Right cardiac atrium (tissue), 5 donors: ENCODE measurements around the gene NANOS2. TPM values are rescaled to one million over a fixed set of nuclear protein-coding genes. Genes with fewer than 3 reads are reported as not detected.
"Not testable (repeated sequence)": the region's sequence is repeated elsewhere in the genome, so short reads cannot be mapped to it uniquely, and the experiment has no call there.

Source experiments
- ATAC-seq, 2 donors: fragments of 200-7000 bp; cut with Tn5 transposase; one replicate each; pipeline versions ENCODE4 v1.8.0 to v1.9.1; 2020; ENCODE audit warnings: moderate library complexity in 2 of 2, mild to moderate bottlenecking in 1 of 2
- DNase-seq, 3 donors: peaks; one replicate each; pipeline ENCODE4 v3.0.0-alpha.2; 2020
- H3K27ac ChIP-seq: one replicate; pipeline ENCODE4 v1.5.1; 2013; ENCODE audit warnings: mild to moderate bottlenecking, low read length, control low read depth, moderate library complexity
- H3K27me3 ChIP-seq: one replicate; pipeline ENCODE4 v1.6.1; 2013; ENCODE audit not compliant: control insufficient read depth, insufficient read depth
- H3K4me1 ChIP-seq: one replicate; pipeline ENCODE4 v1.6.1; 2013; ENCODE audit warnings: low read length; ENCODE audit not compliant: control insufficient read depth, insufficient read depth
- H3K4me3 ChIP-seq: one replicate; pipeline ENCODE4 v1.5.1; 2013; ENCODE audit warnings: low read length, control low read depth
- H3K9me3 ChIP-seq: one replicate; pipeline ENCODE4 v1.6.1; 2013; ENCODE audit warnings: low read length; ENCODE audit not compliant: control insufficient read depth
- WGBS: extraction: QIAGEN DNeasy Blood & Tissue Kit; methylation state at CpG from one replicate; pipeline ENCODE4 v1.1.7; 2013; 5-methylcytosine and 5-hydroxymethylcytosine counted together
- intact Hi-C, 4 donors: fragments of 100-400 bp; cut with DNase I; formaldehyde crosslinking; loops; one replicate each; pipeline versions ENCODE4 v1.11.0 to v1.14.0; 2022 to 2023
- polyA plus RNA-seq: library from polyadenylated mRNA; stranded (reverse); fragments of 200-250 nt; gene quantifications from one replicate; pipeline ENCODE4 v1.2.3, GENCODE V29; 2013
- total RNA-seq, 4 donors: library from RNA; stranded (reverse); fragmentation: NEBNext Ultra II Directional; extraction: Animal tissue kit (Norgen Biotek cat#: 25700); gene quantifications; one replicate each; pipeline ENCODE4 v1.2.1, GENCODE V29; 2021
- donor health status: healthy with polysubstance abuse.
- donor health status: DM: no; HTN: yes; CAD: no.
- donor health status: DM: no; HTN: no; CAD: no.
- donor health status: DM: no; HTN: yes; CAD: no; lungs with severe emphysema.
- donor health status: DM: yes; HTN: yes; CAD: no.

NANOS2 gene
- total and polyA plus RNA-seq, 5 donors: not detected

GRCh38 chr19:45870798-45871197, 43.8 kb downstream of the NANOS2 start:
- DNase-seq: no peak

GRCh38 chr19:45867241-45867640, 47.3 kb downstream of the NANOS2 start:
- H3K27ac ChIP-seq, H3K4me3 ChIP-seq, ATAC-seq, intact Hi-C loops, H3K27me3 ChIP-seq, DNase-seq, H3K9me3 ChIP-seq, H3K4me1 ChIP-seq: not testable (repeated sequence)
- 65% methylated on average over 4 of the region's 4 CpGs for WGBS

More at GRCh38 chr19:45870798-45871197, 43.8 kb downstream of the NANOS2 start:
- Histone ChIP-seq H3K4me3 (no peak overlapping the region), H3K27me3 (no peaks in the 10 kb centered on the region), H3K4me1 (no peaks in the 10 kb centered on the region), H3K9me3 (no peaks in the 10 kb centered on the region), H3K27ac (no peak overlapping the region)
- WGBS: 84% methylated on average over 5 of the region's 5 CpGs
- ATAC-seq: no peak
- intact Hi-C loops: no loop called here

GRCh38 chr19:45866400-45867176, 48.0 kb downstream of the NANOS2 start:
- no peaks in the 10 kb centered on the region for H3K27me3 ChIP-seq
- intact Hi-C loops: no loop called here
- DNase-seq (no peak), ATAC-seq (no peak)
- WGBS: 59% methylated on average over 11 of the region's 11 CpGs
- H3K4me3 ChIP-seq: no peak overlapping the region
- H3K27ac ChIP-seq: no peak overlapping the region
- no peaks in the 10 kb centered on the region for H3K9me3 ChIP-seq
- no peaks in the 10 kb centered on the region for H3K4me1 ChIP-seq

- no peak for ATAC-seq
- no peak overlapping the region for H3K27ac ChIP-seq
- no peak overlapping the region for H3K4me3 ChIP-seq
- no peak for DNase-seq
- H3K4me1 ChIP-seq: no peaks in the 10 kb centered on the region
- intact Hi-C loops: no loop called here
- no peaks in the 10 kb centered on the region for H3K9me3 ChIP-seq
- 66% methylated on average over 9 of the region's 9 CpGs for WGBS
- no peaks in the 10 kb centered on the region for H3K27me3 ChIP-seq
Measured at GRCh38 chr19:45865269-45865948, 49.2 kb downstream of the NANOS2 start.

GRCh38 chr19:45864629-45865082, 49.9 kb downstream of the NANOS2 start:
- no peak overlapping the region for H3K4me3 ChIP-seq
- H3K4me1 ChIP-seq: no peaks in the 10 kb centered on the region
- no peaks in the 10 kb centered on the region for H3K9me3 ChIP-seq
- intact Hi-C loops: no loop called here
- DNase-seq: no peak
- no peak for ATAC-seq
- no peak overlapping the region for H3K27ac ChIP-seq
- 10% methylated on average over 12 of the region's 12 CpGs for WGBS
- H3K27me3 ChIP-seq: no peaks in the 10 kb centered on the region

- ATAC-seq (peak; percentile 41 to 63), DNase-seq (peak; percentile 49 to 80 (median 67))
- H3K4me3 ChIP-seq: peak within 1 kb of the TSS; percentile 29
- intact Hi-C loops: no loop called here
- no peaks in the 10 kb centered on the region for H3K27me3 ChIP-seq
- no peak within 1 kb of the TSS for H3K27ac ChIP-seq
- H3K4me1 ChIP-seq: no peaks in the 10 kb centered on the region
- 2% methylated on average over 71 of the region's 71 CpGs for WGBS
- H3K9me3 ChIP-seq: no peaks in the 10 kb centered on the region
Measured at GRCh38 chr19:45863840-45864628, 50.5 kb downstream of the NANOS2 start, which contains the start of gene FOXA3. Gene FOXA3 (plus strand): TSS chr19:45864326. CDS start chr19:45864457, 131 bp downstream.

- DNase-seq (no peak), ATAC-seq (no peak)
- no peak overlapping the region for H3K27ac ChIP-seq
- H3K27me3 ChIP-seq: no peaks in the 10 kb centered on the region
- intact Hi-C loops: no loop called here
- H3K9me3 ChIP-seq: no peaks in the 10 kb centered on the region
- no peaks in the 10 kb centered on the region for H3K4me1 ChIP-seq
- WGBS: 3% methylated on average over 22 of the region's 22 CpGs
- peak overlapping the region; percentile 29 for H3K4me3 ChIP-seq
Measured at GRCh38 chr19:45863335-45863839, 51.2 kb downstream of the NANOS2 start.

Other genes with a start within 250 kb of the NANOS2 start
- 10 to 100 TPM in 3 of 4 donors, 1 to 10 TPM in 1; 8.5 to 16.7 (median 12.5) TPM for gene GIPR, start 246.6 kb downstream of the NANOS2 start, total RNA-seq
- gene GIPR, start 246.6 kb downstream of the NANOS2 start, polyA plus RNA-seq: 8.7 TPM
- 100 to 1,000 TPM; 246 to 297 (median 285) TPM for gene SNRPD2, start 222.8 kb downstream of the NANOS2 start, total RNA-seq
- 281 TPM for gene SNRPD2, start 222.8 kb downstream of the NANOS2 start, polyA plus RNA-seq
- gene QPCTL, start 222.1 kb downstream of the NANOS2 start, total RNA-seq: 1 to 10 TPM; 2.5 to 3.3 (median 3.1) TPM
- gene QPCTL, start 222.1 kb downstream of the NANOS2 start, polyA plus RNA-seq: 2.7 TPM
- 10 to 100 TPM; 11.4 to 13.2 (median 12.6) TPM for gene FBXO46, start 183.9 kb downstream of the NANOS2 start, total RNA-seq
- 9.4 TPM for gene FBXO46, start 183.9 kb downstream of the NANOS2 start, polyA plus RNA-seq
- gene MEIOSIN, start 181.3 kb downstream of the NANOS2 start, total RNA-seq: under 1 TPM; 0.15 to 0.76 (median 0.30) TPM
- 0.41 TPM for gene MEIOSIN, start 181.3 kb downstream of the NANOS2 start, polyA plus RNA-seq
- 10 to 100 TPM; 15.8 to 33.2 (median 24.1) TPM for gene SIX5, start 145.5 kb downstream of the NANOS2 start, total RNA-seq
- 19.4 TPM for gene SIX5, start 145.5 kb downstream of the NANOS2 start, polyA plus RNA-seq
- 100 to 1,000 TPM; 220 to 304 (median 288) TPM for gene DMPK, start 132.3 kb downstream of the NANOS2 start, total RNA-seq
- gene DMPK, start 132.3 kb downstream of the NANOS2 start, polyA plus RNA-seq: 395 TPM
- 10 to 100 TPM; 72.2 to 87.1 (median 76.6) TPM for gene DMWD, start 121.9 kb downstream of the NANOS2 start, total RNA-seq
- gene DMWD, start 121.9 kb downstream of the NANOS2 start, polyA plus RNA-seq: 50.2 TPM
- gene RSPH6A, start 99.5 kb downstream of the NANOS2 start, total RNA-seq: under 1 TPM in 1 of 4 donors, not detected in 3; 0.14 TPM
- gene RSPH6A, start 99.5 kb downstream of the NANOS2 start, polyA plus RNA-seq: not detected
- gene SYMPK, start 51.6 kb downstream of the NANOS2 start, total RNA-seq: 10 to 100 TPM; 33.1 to 40.4 (median 34.4) TPM
- gene SYMPK, start 51.6 kb downstream of the NANOS2 start, polyA plus RNA-seq: 23.5 TPM
- gene FOXA3, start 50.5 kb downstream of the NANOS2 start, total RNA-seq: not detected
- gene FOXA3, start 50.5 kb downstream of the NANOS2 start, polyA plus RNA-seq: not detected
- gene IRF2BP1, start 28.6 kb downstream of the NANOS2 start, total RNA-seq: 10 to 100 TPM; 21.5 to 23.4 (median 22.5) TPM
- 17.5 TPM for gene IRF2BP1, start 28.6 kb downstream of the NANOS2 start, polyA plus RNA-seq
- 10 to 100 TPM in 3 of 4 donors, 1 to 10 TPM in 1; 9.1 to 15.4 (median 12.9) TPM for gene MYPOP, start 12.2 kb downstream of the NANOS2 start, total RNA-seq
- gene MYPOP, start 12.2 kb downstream of the NANOS2 start, polyA plus RNA-seq: 9.3 TPM
- 1 to 10 TPM; 3.8 to 5.4 (median 3.9) TPM for gene NOVA2, start 59.1 kb upstream of the NANOS2 start, total RNA-seq
- 3.3 TPM for gene NOVA2, start 59.1 kb upstream of the NANOS2 start, polyA plus RNA-seq
- gene CCDC61, start 80.7 kb upstream of the NANOS2 start, total RNA-seq: 10 to 100 TPM in 1 of 4 donors, 1 to 10 TPM in 3; 7.1 to 12.7 (median 9.6) TPM
- 7.9 TPM for gene CCDC61, start 80.7 kb upstream of the NANOS2 start, polyA plus RNA-seq
- gene PGLYRP1, start 108.3 kb upstream of the NANOS2 start, total RNA-seq: not detected
- not detected for gene PGLYRP1, start 108.3 kb upstream of the NANOS2 start, polyA plus RNA-seq
- gene IGFL4, start 126.2 kb upstream of the NANOS2 start, total RNA-seq: not detected
- gene IGFL4, start 126.2 kb upstream of the NANOS2 start, polyA plus RNA-seq: not detected
- gene IGFL3, start 209.9 kb upstream of the NANOS2 start, total RNA-seq: not detected
- gene IGFL3, start 209.9 kb upstream of the NANOS2 start, polyA plus RNA-seq: not detected
- gene IGFL2, start 233.5 kb upstream of the NANOS2 start, total RNA-seq: under 1 TPM in 1 of 4 donors, not detected in 3; 0.43 TPM
- 0.14 TPM for gene IGFL2, start 233.5 kb upstream of the NANOS2 start, polyA plus RNA-seq